WTC11 (cell line): ENCODE results near the gene RTP2. TPM values are rescaled to one million over a fixed set of nuclear protein-coding genes. Genes with fewer than 3 reads are reported as not detected.

ENCODE experiments used
- ATAC-seq: fragments of 200-7000 bp; cut with Tn5 transposase; 2 replicates; pipeline ENCODE4 v1.10.0; 2021; ENCODE audit warnings: mild to moderate bottlenecking, moderate library complexity
- CTCF ChIA-PET: fragments of 300-600 bp; sonication (Branson Sonifier 250); formaldehyde crosslinking; loops from one replicate; lab custom pipeline; 2021; ENCODE audit warnings: antibody characterized with exemption; lab: Charles Lee
- POLR2A ChIA-PET: fragments of 350-600 bp; sonication (Branson Sonifier 250); formaldehyde crosslinking; loops from one replicate; lab custom pipeline; 2021; ENCODE audit warnings: antibody characterized with exemption; lab: Charles Lee
- DNase-seq: peaks from one replicate; pipeline ENCODE4 v3.0.0; 2021; ENCODE audit warnings: low spot score
- H3K27ac Mint-ChIP-seq: 2 replicates; pipeline ENCODE4 v1.8.0; 2021; ENCODE audit warnings: mixed read lengths
- H3K27me3 Mint-ChIP-seq: 2 replicates; pipeline ENCODE4 v1.8.0; 2021; ENCODE audit warnings: low read depth, mild to moderate bottlenecking, moderate library complexity, mixed read lengths
- H3K36me3 Mint-ChIP-seq: 2 replicates; pipeline ENCODE4 v1.8.0; 2021; ENCODE audit warnings: mixed read lengths
- H3K4me1 Mint-ChIP-seq: 2 replicates; pipeline ENCODE4 v1.8.0; 2022; ENCODE audit warnings: mixed read lengths
- H3K4me3 Mint-ChIP-seq: 2 replicates; pipeline ENCODE4 v1.8.0; 2021; ENCODE audit warnings: mild to moderate bottlenecking, moderate library complexity, mixed read lengths
- H3K9me3 Mint-ChIP-seq: 2 replicates; pipeline ENCODE4 v1.8.0; 2021; ENCODE audit warnings: mixed read lengths
- ARID4B ChIP-seq: sonication (generic); formaldehyde crosslinking; IDR thresholded peaks from 2 replicates; pipeline ENCODE4 v1.8.0; 2023; ENCODE audit warnings: missing genetic modification reagents, mild to moderate bottlenecking, borderline replicate concordance
- CREB1 ChIP-seq: sonication (generic); formaldehyde crosslinking; IDR thresholded peaks from 2 replicates; pipeline ENCODE4 v1.8.0; 2023; ENCODE audit warnings: mild to moderate bottlenecking, missing genetic modification reagents
- ELF4 ChIP-seq: sonication (generic); formaldehyde crosslinking; IDR thresholded peaks from 2 replicates; pipeline ENCODE4 v1.8.1; 2022; ENCODE audit warnings: low read depth, mild to moderate bottlenecking, moderate library complexity, missing genetic modification reagents
- ERG ChIP-seq: fragments of 250-450 bp; sonication (Bioruptor Pico); IDR thresholded peaks from 2 replicates; pipeline ENCODE4 v1.8.0; 2021; ENCODE audit warnings: mild to moderate bottlenecking
- ESRRA ChIP-seq: sonication (generic); formaldehyde crosslinking; IDR thresholded peaks from 2 replicates; pipeline ENCODE4 v1.8.1; 2022; ENCODE audit warnings: mild to moderate bottlenecking, missing genetic modification reagents, borderline replicate concordance
- FOXJ3 ChIP-seq: sonication (generic); formaldehyde crosslinking; IDR thresholded peaks from 2 replicates; pipeline ENCODE4 v1.9.0; 2021; ENCODE audit warnings: missing genetic modification reagents, mild to moderate bottlenecking, borderline replicate concordance
- FOXP1 ChIP-seq: sonication (generic); formaldehyde crosslinking; IDR thresholded peaks from 2 replicates; pipeline ENCODE4 v1.8.0; 2022; ENCODE audit warnings: missing genetic modification reagents, mild to moderate bottlenecking, moderate library complexity, borderline replicate concordance
- MXD4 ChIP-seq: fragments of 250-450 bp; sonication (Bioruptor Pico); IDR thresholded peaks from 2 replicates; pipeline ENCODE4 v1.8.0; 2021; ENCODE audit warnings: mild to moderate bottlenecking, moderate library complexity, borderline replicate concordance
- SOX15 ChIP-seq: fragments of 250-450 bp; sonication (Bioruptor Pico); IDR thresholded peaks from 2 replicates; pipeline ENCODE4 v1.9.0; 2021; ENCODE audit warnings: mild to moderate bottlenecking
- SP1 ChIP-seq: sonication (generic); formaldehyde crosslinking; conservative IDR thresholded peaks from 2 replicates; pipeline ENCODE4 v1.8.1; 2022; ENCODE audit warnings: missing genetic modification reagents
- STAT6 ChIP-seq: sonication (generic); formaldehyde crosslinking; conservative IDR thresholded peaks from 2 replicates; pipeline ENCODE4 v1.8.1; 2023; ENCODE audit warnings: mild to moderate bottlenecking, low read depth, missing genetic modification reagents, moderate library complexity
- TEAD1 ChIP-seq: sonication (generic); formaldehyde crosslinking; IDR thresholded peaks from 2 replicates; pipeline ENCODE4 v1.8.0; 2022; ENCODE audit warnings: mild to moderate bottlenecking, missing genetic modification reagents
- ZMAT4 ChIP-seq: fragments of 250-450 bp; sonication (Bioruptor Pico); IDR thresholded peaks from 2 replicates; pipeline ENCODE4 v1.9.0; 2021; ENCODE audit warnings: mild to moderate bottlenecking
- ZNF219 ChIP-seq: sonication (generic); formaldehyde crosslinking; IDR thresholded peaks from 2 replicates; pipeline ENCODE4 v1.8.0; 2023; ENCODE audit warnings: missing genetic modification reagents, mild to moderate bottlenecking, borderline replicate concordance
- ZNF671 ChIP-seq: fragments of 250-450 bp; sonication (Bioruptor Pico); IDR thresholded peaks from 2 replicates; pipeline ENCODE4 v1.8.0; 2021; ENCODE audit warnings: mild to moderate bottlenecking
- total RNA-seq: library from RNA; stranded (reverse); gene quantifications from 3 replicates; pipeline ENCODE4 v1.2.3, GENCODE V29; 2021
- TF ChIP-seq, protein P1 (sequence below): sonication (generic); formaldehyde crosslinking; IDR thresholded peaks from 2 replicates; pipeline ENCODE4 v1.8.0; 2022; ENCODE audit warnings: mild to moderate bottlenecking, missing genetic modification reagents
- TF ChIP-seq, protein P2 (sequence below): sonication (generic); formaldehyde crosslinking; IDR thresholded peaks from 2 replicates; pipeline ENCODE4 v1.8.1; 2023; ENCODE audit warnings: mild to moderate bottlenecking, missing genetic modification reagents, borderline replicate concordance
- TF ChIP-seq, protein P3 (sequence below): sonication (generic); formaldehyde crosslinking; IDR thresholded peaks from 2 replicates; pipeline ENCODE4 v1.8.0; 2023; ENCODE audit warnings: mild to moderate bottlenecking, missing genetic modification reagents
- TF ChIP-seq, protein P4 (sequence below): sonication (generic); formaldehyde crosslinking; IDR thresholded peaks from 2 replicates; pipeline ENCODE4 v1.8.1; 2023; ENCODE audit warnings: mild to moderate bottlenecking, missing genetic modification reagents

Gene RTP2
- total RNA-seq, 1 experiment from 2014 or later = not detected

DNA sequence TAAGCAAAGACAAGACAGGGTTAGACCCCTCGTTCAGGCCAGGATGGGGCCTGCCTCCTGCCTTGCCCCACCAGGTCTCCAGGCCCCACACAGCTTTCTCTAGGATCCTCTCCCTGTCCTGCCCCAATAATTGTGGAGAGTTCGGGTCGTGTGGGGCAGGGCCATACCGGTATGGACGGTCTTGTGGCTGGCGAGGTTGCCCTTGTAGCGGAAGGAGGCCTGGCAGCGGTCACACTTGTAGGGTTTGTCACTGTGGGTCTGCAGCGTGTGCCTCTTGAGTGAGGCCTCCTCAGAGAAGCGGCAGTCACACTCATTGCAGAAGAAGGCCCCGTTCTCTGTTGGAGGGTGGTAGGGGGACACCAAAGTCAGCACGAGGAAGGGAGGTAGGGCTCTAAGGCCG is 24.2 kb upstream of the RTP2 start:
- ATAC-seq = no peak
- DNase-seq = no peak
- Mint-ChIP-seq H3K27ac (no peak overlapping the region), H3K27me3 (no peaks in the 10 kb centered on the region), H3K36me3 (peaks cover 87% of the 10 kb centered on the region), H3K4me1 (peaks cover 12% of the 10 kb centered on the region), H3K9me3 (no peaks in the 10 kb centered on the region), H3K4me3 (no peak overlapping the region)
- ChIA-PET CTCF (interaction anchor here (1.2 kb wide), 1 partner anchor 561 kb away, joined by 3 read pairs; no protein-coding TSS in a partner anchor), POLR2A (interaction anchor here (1.2 kb wide), 1 partner anchor 11 kb away, joined by 6 read pairs; no protein-coding TSS in a partner anchor)
- no peak for TF ChIP-seq ZMAT4 (CRISPR knock-in tag)
- TF ChIP-seq, protein P1, sequence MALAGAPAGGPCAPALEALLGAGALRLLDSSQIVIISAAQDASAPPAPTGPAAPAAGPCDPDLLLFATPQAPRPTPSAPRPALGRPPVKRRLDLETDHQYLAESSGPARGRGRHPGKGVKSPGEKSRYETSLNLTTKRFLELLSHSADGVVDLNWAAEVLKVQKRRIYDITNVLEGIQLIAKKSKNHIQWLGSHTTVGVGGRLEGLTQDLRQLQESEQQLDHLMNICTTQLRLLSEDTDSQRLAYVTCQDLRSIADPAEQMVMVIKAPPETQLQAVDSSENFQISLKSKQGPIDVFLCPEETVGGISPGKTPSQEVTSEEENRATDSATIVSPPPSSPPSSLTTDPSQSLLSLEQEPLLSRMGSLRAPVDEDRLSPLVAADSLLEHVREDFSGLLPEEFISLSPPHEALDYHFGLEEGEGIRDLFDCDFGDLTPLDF (CRISPR knock-in tag) = no peak
- TF ChIP-seq CREB1 = no peak
- no peak for TF ChIP-seq ARID4B (CRISPR knock-in tag)
- no peak for TF ChIP-seq FOXJ3 (CRISPR knock-in tag)
- no peak for TF ChIP-seq ZNF671 (CRISPR knock-in tag)
- TF ChIP-seq ERG (CRISPR knock-in tag) = no peak
- TF ChIP-seq ELF4 (CRISPR knock-in tag) = no peak
- TF ChIP-seq TEAD1 (CRISPR knock-in tag) = no peak
- TF ChIP-seq ZNF219 (CRISPR knock-in tag) = no peak
- TF ChIP-seq MXD4 (CRISPR knock-in tag) = no peak
- TF ChIP-seq SP1 (CRISPR knock-in tag) = no peak
- TF ChIP-seq, protein P2, sequence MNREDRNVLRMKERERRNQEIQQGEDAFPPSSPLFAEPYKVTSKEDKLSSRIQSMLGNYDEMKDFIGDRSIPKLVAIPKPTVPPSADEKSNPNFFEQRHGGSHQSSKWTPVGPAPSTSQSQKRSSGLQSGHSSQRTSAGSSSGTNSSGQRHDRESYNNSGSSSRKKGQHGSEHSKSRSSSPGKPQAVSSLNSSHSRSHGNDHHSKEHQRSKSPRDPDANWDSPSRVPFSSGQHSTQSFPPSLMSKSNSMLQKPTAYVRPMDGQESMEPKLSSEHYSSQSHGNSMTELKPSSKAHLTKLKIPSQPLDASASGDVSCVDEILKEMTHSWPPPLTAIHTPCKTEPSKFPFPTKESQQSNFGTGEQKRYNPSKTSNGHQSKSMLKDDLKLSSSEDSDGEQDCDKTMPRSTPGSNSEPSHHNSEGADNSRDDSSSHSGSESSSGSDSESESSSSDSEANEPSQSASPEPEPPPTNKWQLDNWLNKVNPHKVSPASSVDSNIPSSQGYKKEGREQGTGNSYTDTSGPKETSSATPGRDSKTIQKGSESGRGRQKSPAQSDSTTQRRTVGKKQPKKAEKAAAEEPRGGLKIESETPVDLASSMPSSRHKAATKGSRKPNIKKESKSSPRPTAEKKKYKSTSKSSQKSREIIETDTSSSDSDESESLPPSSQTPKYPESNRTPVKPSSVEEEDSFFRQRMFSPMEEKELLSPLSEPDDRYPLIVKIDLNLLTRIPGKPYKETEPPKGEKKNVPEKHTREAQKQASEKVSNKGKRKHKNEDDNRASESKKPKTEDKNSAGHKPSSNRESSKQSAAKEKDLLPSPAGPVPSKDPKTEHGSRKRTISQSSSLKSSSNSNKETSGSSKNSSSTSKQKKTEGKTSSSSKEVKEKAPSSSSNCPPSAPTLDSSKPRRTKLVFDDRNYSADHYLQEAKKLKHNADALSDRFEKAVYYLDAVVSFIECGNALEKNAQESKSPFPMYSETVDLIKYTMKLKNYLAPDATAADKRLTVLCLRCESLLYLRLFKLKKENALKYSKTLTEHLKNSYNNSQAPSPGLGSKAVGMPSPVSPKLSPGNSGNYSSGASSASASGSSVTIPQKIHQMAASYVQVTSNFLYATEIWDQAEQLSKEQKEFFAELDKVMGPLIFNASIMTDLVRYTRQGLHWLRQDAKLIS (CRISPR knock-in tag) = no peak
- TF ChIP-seq ESRRA (CRISPR knock-in tag) = no peak
- TF ChIP-seq FOXP1 = no peak
- no peak for TF ChIP-seq SOX15 (CRISPR knock-in tag)
- TF ChIP-seq, protein P3, sequence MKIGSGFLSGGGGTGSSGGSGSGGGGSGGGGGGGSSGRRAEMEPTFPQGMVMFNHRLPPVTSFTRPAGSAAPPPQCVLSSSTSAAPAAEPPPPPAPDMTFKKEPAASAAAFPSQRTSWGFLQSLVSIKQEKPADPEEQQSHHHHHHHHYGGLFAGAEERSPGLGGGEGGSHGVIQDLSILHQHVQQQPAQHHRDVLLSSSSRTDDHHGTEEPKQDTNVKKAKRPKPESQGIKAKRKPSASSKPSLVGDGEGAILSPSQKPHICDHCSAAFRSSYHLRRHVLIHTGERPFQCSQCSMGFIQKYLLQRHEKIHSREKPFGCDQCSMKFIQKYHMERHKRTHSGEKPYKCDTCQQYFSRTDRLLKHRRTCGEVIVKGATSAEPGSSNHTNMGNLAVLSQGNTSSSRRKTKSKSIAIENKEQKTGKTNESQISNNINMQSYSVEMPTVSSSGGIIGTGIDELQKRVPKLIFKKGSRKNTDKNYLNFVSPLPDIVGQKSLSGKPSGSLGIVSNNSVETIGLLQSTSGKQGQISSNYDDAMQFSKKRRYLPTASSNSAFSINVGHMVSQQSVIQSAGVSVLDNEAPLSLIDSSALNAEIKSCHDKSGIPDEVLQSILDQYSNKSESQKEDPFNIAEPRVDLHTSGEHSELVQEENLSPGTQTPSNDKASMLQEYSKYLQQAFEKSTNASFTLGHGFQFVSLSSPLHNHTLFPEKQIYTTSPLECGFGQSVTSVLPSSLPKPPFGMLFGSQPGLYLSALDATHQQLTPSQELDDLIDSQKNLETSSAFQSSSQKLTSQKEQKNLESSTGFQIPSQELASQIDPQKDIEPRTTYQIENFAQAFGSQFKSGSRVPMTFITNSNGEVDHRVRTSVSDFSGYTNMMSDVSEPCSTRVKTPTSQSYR (CRISPR knock-in tag) = no peak
- TF ChIP-seq, protein P4, sequence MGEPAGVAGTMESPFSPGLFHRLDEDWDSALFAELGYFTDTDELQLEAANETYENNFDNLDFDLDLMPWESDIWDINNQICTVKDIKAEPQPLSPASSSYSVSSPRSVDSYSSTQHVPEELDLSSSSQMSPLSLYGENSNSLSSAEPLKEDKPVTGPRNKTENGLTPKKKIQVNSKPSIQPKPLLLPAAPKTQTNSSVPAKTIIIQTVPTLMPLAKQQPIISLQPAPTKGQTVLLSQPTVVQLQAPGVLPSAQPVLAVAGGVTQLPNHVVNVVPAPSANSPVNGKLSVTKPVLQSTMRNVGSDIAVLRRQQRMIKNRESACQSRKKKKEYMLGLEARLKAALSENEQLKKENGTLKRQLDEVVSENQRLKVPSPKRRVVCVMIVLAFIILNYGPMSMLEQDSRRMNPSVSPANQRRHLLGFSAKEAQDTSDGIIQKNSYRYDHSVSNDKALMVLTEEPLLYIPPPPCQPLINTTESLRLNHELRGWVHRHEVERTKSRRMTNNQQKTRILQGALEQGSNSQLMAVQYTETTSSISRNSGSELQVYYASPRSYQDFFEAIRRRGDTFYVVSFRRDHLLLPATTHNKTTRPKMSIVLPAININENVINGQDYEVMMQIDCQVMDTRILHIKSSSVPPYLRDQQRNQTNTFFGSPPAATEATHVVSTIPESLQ (CRISPR knock-in tag) = no peak
- no peak for TF ChIP-seq STAT6 (CRISPR knock-in tag)
